Stimulated activated CD4-positive, alpha-beta T cell treated with anti-CD3 and anti-CD28 coated beads, Interleukin-1b, Interleukin-23, amount 100 ng/mL, for 1 hour (primary cell): ENCODE data around the gene GPR17.

Experiments used
- DNase-seq, 2 donors: peaks; one replicate each; pipeline ENCODE4 v3.0.0-alpha.2; 2020; ENCODE audit warnings: low read depth in 2 of 2

Gene GPR17

GRCh38 chr2:127670957-127671290 lies 25.0 kb downstream of the GPR17 start:
- no peak for DNase-seq

GRCh38 chr2:127671557-127672302 lies 25.8 kb downstream of the GPR17 start:
- DNase-seq, result no peak

- DNase-seq, result no peak
Measured at GRCh38 chr2:127672341-127673224, 26.6 kb downstream of the GPR17 start.

GRCh38 chr2:127673291-127674069 lies 27.5 kb downstream of the GPR17 start:
- DNase-seq, result no peak

GRCh38 chr2:127674241-127675209 lies 28.6 kb downstream of the GPR17 start:
- DNase-seq, result no peak

GRCh38 chr2:127675331-127676261 lies 29.6 kb downstream of the GPR17 start, which contains the start of gene LIMS2:
Gene LIMS2 (minus strand): TSS chr2:127675530. CDS start chr2:127675024, 506 bp downstream.
- DNase-seq, result no peak

GRCh38 chr2:127676906-127677305 lies 31.0 kb downstream of the GPR17 start:
- DNase-seq, result no peak

GRCh38 chr2:127678531-127678930 lies 32.6 kb downstream of the GPR17 start:
- no peak for DNase-seq

- DNase-seq, result no peak
Measured at GRCh38 chr2:127678991-127679390, 33.0 kb downstream of the GPR17 start.

GRCh38 chr2:127679680-127680361 lies 33.9 kb downstream of the GPR17 start:
- DNase-seq, result no peak

- no peak for DNase-seq
Measured at GRCh38 chr2:127680706-127681287, 34.8 kb downstream of the GPR17 start.

GRCh38 chr2:127681288-127681804 lies 35.4 kb downstream of the GPR17 start:
- no peak for DNase-seq

- DNase-seq, result no peak
Measured at GRCh38 chr2:127681976-127682857, 36.3 kb downstream of the GPR17 start.

GRCh38 chr2:127683056-127683455 lies 37.1 kb downstream of the GPR17 start:
- DNase-seq, result no peak

- no peak for DNase-seq
Measured at GRCh38 chr2:127683757-127684156, 37.8 kb downstream of the GPR17 start.

GRCh38 chr2:127685410-127686080 lies 39.6 kb downstream of the GPR17 start:
- no peak for DNase-seq

GRCh38 chr2:127688405-127688804 lies 42.5 kb downstream of the GPR17 start:
- DNase-seq, result no peak
